Activated T-helper 1 cell treated with anti-CD3 and anti-CD28 coated beads, Interleukin-12 subunit alpha, Interleukin-12 subunit beta, Interleukin-2, Interleukin-4 antibody, amounts not matched to agents 30 ng/mL and 10 ng/mL and 1 ng/mL, durations not matched to agents 14 hours and 24 hours and 36 hours (primary cell): Measurements from ENCODE around the gene ENTPD8. TPM values are rescaled to one million over a fixed set of nuclear protein-coding genes. Genes with fewer than 3 reads are reported as not detected.
A peak's percentile ranks its signal among the peaks of the same experiment; 100 is the strongest.

Experiments
- DNase-seq: peaks from one replicate; pipeline ENCODE4 v3.0.0; 2021; ENCODE audit warnings: low spot score
- H3K27ac Mint-ChIP-seq: one replicate; pipeline ENCODE4 v1.8.0; 2021; ENCODE audit warnings: mild to moderate bottlenecking, mixed read lengths
- H3K27me3 Mint-ChIP-seq: one replicate; pipeline ENCODE4 v1.8.0; 2022; ENCODE audit warnings: mild to moderate bottlenecking, moderate library complexity, mixed read lengths; ENCODE audit not compliant: insufficient read depth
- H3K36me3 Mint-ChIP-seq: one replicate; pipeline ENCODE4 v1.8.0; 2021; ENCODE audit warnings: low read depth, mixed read lengths
- H3K4me1 Mint-ChIP-seq: one replicate; pipeline ENCODE4 v1.8.0; 2021; ENCODE audit warnings: low read depth, mixed read lengths
- H3K4me3 Mint-ChIP-seq: one replicate; pipeline ENCODE4 v1.8.0; 2021; ENCODE audit warnings: mild to moderate bottlenecking, moderate library complexity, mixed read lengths
- H3K9me3 Mint-ChIP-seq: one replicate; pipeline ENCODE4 v1.8.0; 2021; ENCODE audit warnings: mixed read lengths
- intact Hi-C: fragments of 100-400 bp; cut with micrococcal nuclease; formaldehyde crosslinking; loops from one replicate; pipeline ENCODE4 v1.15.1; 2024
- total RNA-seq: library from RNA; stranded (reverse); gene quantifications from 2 replicates; pipeline ENCODE4 v1.2.3, GENCODE V29; 2022

Gene ENTPD8
- total RNA-seq, 1 donor from 2014 or later: not detected

DNA sequence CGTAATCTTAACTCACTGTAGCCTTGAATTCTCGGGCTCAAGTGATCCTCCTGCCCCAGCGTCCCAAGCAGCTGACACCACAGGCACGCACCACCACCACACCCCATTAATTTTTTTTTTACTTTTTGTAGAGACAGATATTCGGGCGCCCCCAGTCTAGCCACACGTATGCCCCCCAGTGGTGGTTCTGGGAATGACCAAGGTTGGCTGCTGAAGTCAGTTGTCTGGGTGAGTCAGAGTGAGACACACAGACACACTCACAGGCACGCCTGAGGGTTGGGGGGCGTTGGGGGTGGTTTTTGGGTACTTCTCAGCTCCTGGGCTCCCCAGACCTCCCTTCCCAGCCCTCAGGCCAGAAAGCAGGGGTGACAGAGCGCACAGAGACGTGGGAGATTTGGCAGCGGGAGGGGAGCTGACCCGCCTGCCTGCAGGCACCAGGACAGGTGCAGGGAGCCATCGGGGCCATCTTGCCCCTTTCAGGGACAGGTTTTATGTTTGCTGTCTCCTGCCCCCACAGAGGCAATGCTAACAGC lies 4.2 kb upstream of the ENTPD8 start:
- H3K36me3 Mint-ChIP-seq: peaks cover 3% of the 10 kb centered on the region
- H3K4me3 Mint-ChIP-seq: no peak overlapping the region
- H3K27ac Mint-ChIP-seq: peak overlapping the region; percentile 58
- peaks cover 13% of the 10 kb centered on the region for H3K4me1 Mint-ChIP-seq
- peaks cover 18% of the 10 kb centered on the region for H3K27me3 Mint-ChIP-seq
- intact Hi-C loops: loop anchor here (1.0 kb wide), 2 partner anchors 22 to 151 kb away; partner anchors contain the start of genes EXD3 and NOXA1
- H3K9me3 Mint-ChIP-seq: no peaks in the 10 kb centered on the region
- peak; percentile 78 for DNase-seq

DNA sequence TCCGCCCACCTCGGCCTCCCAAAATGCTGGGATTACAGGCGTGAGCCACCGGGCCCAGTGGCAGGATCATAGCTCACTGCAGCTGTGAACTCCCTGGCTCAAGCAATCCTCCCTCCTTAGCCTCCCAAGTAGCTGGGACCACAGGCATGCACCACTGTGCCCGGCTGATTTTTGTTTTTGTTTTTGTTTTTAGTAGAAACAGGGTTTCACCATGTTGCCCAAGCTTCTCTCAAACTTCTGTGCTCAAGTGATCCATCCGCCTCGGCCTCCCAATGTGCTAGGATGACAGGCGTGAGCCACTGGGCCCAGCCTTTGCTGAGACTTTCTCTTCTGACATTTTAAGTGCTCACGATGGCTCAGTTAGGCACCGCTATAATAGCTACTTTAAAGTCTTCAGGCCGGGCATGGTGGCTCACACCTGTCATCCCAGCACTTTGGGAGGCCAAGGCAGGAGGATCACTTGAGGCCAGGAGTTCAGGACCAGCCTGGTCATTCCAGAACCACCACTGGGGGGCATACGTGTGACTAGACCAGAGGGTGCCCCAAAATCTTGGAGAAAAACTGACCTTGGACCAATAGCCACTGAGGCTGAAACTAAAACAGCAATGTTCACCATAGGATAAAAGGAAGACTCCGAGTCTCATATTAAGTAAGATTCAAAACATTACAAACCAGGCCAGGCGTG lies 3.1 kb upstream of the ENTPD8 start:
- no peaks in the 10 kb centered on the region for H3K9me3 Mint-ChIP-seq
- H3K36me3 Mint-ChIP-seq: peaks cover 3% of the 10 kb centered on the region
- H3K4me1 Mint-ChIP-seq: peaks cover 13% of the 10 kb centered on the region
- H3K27ac Mint-ChIP-seq: no peak overlapping the region
- H3K27me3 Mint-ChIP-seq: peaks cover 18% of the 10 kb centered on the region
- DNase-seq: no peak
- no peak overlapping the region for H3K4me3 Mint-ChIP-seq
- intact Hi-C loops: no loop called here

- no peak overlapping the region for H3K27ac Mint-ChIP-seq
- H3K4me1 Mint-ChIP-seq: peaks cover 13% of the 10 kb centered on the region
- H3K36me3 Mint-ChIP-seq: peaks cover 1% of the 10 kb centered on the region
- DNase-seq: no peak
- no peaks in the 10 kb centered on the region for H3K9me3 Mint-ChIP-seq
- intact Hi-C loops: loop anchor here (1.0 kb wide), 1 partner anchor 19 kb away; the partner anchor contains the start of genes EXD3 and NOXA1
- H3K4me3 Mint-ChIP-seq: peak overlapping the region; percentile 77
- peaks cover 18% of the 10 kb centered on the region for H3K27me3 Mint-ChIP-seq
Observed at GRCh38 chr9:137441935-137442321, 771 bp upstream of the ENTPD8 start.

- no peaks in the 10 kb centered on the region for H3K9me3 Mint-ChIP-seq
- DNase-seq: no peak
- no peak overlapping the region for H3K27ac Mint-ChIP-seq
- intact Hi-C loops: no loop called here
- H3K36me3 Mint-ChIP-seq: no peaks in the 10 kb centered on the region
- no peak overlapping the region for H3K4me3 Mint-ChIP-seq
- H3K4me1 Mint-ChIP-seq: peaks cover 5% of the 10 kb centered on the region
- peaks cover 15% of the 10 kb centered on the region for H3K27me3 Mint-ChIP-seq
Observed at GRCh38 chr9:137439158-137439714, 1.9 kb downstream of the ENTPD8 start.

- no peak for DNase-seq
- H3K27ac Mint-ChIP-seq: no peak overlapping the region
- H3K36me3 Mint-ChIP-seq: no peaks in the 10 kb centered on the region
- H3K9me3 Mint-ChIP-seq: no peaks in the 10 kb centered on the region
- intact Hi-C loops: no loop called here
- peaks cover 5% of the 10 kb centered on the region for H3K4me1 Mint-ChIP-seq
- peaks cover 13% of the 10 kb centered on the region for H3K27me3 Mint-ChIP-seq
- no peak overlapping the region for H3K4me3 Mint-ChIP-seq
Observed at GRCh38 chr9:137438591-137439157, 2.5 kb downstream of the ENTPD8 start.

DNA sequence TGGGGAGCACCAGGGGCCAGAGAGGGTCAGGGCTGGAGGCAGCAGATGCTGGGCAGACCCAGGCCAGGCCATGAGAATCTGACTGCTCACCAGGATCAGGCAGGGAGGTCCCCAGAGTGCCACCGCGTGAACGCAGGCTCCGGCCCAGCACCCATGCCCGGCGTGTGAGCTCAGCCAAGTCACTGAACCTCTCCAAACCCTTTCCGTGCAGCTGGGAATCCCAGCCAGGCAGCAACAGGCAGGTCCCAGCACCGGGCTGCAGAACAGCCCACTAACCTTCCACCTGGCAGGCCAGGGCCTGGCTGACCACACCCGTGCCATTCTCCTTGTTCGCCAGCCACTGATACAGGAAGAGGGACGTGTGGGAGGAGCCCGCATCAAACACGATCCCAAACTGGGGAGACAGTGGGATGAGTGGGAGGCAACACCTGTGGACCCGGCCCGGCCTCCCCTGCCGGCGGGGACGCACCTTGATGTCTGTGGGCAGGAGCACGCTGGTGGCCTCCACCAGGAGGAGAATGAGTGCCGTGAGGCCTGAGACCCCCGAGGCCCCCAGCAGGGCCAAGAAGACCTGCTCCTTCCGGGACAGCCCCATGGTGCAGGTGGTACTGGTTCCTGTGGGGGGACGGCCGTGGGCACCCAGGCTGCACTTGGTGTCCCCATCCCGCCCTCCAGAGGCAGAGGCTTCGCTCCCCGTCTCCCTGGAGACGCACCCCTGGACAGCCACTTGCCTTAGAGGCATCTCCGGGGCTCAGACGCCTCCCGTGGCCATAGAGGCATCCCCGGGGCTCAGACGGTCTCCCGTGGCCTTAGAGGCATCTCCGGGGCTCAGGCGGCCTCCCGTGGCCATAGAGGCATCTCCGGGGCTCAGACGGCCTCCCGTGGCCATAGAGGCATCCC lies 3.2 kb downstream of the ENTPD8 start:
- Mint-ChIP-seq H3K4me1 (peaks cover 5% of the 10 kb centered on the region), H3K36me3 (no peaks in the 10 kb centered on the region), H3K27ac (no peak overlapping the region), H3K4me3 (no peak overlapping the region), H3K9me3 (no peaks in the 10 kb centered on the region), H3K27me3 (peaks cover 9% of the 10 kb centered on the region)
- DNase-seq: no peak
- intact Hi-C loops: no loop called here

- Mint-ChIP-seq H3K9me3 (no peaks in the 10 kb centered on the region), H3K27me3 (peaks cover 2% of the 10 kb centered on the region), H3K36me3 (no peaks in the 10 kb centered on the region), H3K27ac (no peak overlapping the region), H3K4me1 (peaks cover 3% of the 10 kb centered on the region), H3K4me3 (no peak overlapping the region)
- DNase-seq: no peak
- intact Hi-C loops: no loop called here
Observed at GRCh38 chr9:137436761-137437600, 4.2 kb downstream of the ENTPD8 start.

DNA sequence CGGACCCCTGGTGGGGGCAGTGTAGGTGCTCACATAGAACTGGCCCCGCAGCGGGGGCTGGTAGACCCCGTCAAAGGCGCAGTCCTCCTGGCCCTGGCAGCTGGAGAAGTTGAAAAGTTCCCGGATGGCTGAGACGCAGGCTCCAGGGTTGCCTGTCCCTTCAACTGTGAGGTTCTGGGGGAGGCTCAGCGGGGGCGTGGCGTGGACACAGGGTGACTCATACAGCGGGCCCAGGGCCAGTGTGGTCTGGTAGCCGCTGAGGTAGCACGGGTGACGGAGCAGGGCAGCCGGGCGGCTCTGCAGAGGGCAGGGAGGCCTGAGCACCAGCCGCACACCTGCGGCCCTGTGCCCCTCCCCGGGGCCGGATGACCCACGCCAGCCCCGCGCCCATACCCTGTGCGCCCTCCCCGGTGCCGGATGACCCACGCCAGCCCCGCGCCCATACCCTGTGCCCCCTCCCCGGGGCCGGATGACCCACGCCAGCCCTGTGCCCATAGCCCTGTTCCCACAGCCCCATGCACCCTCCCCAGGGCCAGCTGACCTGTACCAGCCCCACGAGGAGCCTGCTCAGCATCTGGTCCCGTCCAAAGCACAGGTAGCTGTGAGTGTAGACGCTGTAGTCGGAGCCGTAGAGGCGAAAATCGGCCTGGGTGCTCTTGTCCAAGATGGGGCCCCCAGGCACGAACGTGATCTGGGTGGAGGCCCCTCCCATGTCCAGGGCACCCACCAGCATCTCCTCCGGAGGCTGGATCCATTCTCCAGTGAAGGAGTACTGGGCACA lies 5.0 kb downstream of the ENTPD8 start:
- no peak overlapping the region for H3K4me3 Mint-ChIP-seq
- no peaks in the 10 kb centered on the region for H3K9me3 Mint-ChIP-seq
- no peak for DNase-seq
- intact Hi-C loops: no loop called here
- H3K27ac Mint-ChIP-seq: no peak overlapping the region
- no peaks in the 10 kb centered on the region for H3K27me3 Mint-ChIP-seq
- no peaks in the 10 kb centered on the region for H3K4me1 Mint-ChIP-seq
- no peaks in the 10 kb centered on the region for H3K36me3 Mint-ChIP-seq

GRCh38 chr9:137435381-137435891 lies 5.7 kb downstream of the ENTPD8 start:
- no peak overlapping the region for H3K4me3 Mint-ChIP-seq
- no peaks in the 10 kb centered on the region for H3K27me3 Mint-ChIP-seq
- no peak for DNase-seq
- no peaks in the 10 kb centered on the region for H3K36me3 Mint-ChIP-seq
- no peaks in the 10 kb centered on the region for H3K4me1 Mint-ChIP-seq
- H3K27ac Mint-ChIP-seq: no peak overlapping the region
- H3K9me3 Mint-ChIP-seq: no peaks in the 10 kb centered on the region
- intact Hi-C loops: no loop called here

DNA sequence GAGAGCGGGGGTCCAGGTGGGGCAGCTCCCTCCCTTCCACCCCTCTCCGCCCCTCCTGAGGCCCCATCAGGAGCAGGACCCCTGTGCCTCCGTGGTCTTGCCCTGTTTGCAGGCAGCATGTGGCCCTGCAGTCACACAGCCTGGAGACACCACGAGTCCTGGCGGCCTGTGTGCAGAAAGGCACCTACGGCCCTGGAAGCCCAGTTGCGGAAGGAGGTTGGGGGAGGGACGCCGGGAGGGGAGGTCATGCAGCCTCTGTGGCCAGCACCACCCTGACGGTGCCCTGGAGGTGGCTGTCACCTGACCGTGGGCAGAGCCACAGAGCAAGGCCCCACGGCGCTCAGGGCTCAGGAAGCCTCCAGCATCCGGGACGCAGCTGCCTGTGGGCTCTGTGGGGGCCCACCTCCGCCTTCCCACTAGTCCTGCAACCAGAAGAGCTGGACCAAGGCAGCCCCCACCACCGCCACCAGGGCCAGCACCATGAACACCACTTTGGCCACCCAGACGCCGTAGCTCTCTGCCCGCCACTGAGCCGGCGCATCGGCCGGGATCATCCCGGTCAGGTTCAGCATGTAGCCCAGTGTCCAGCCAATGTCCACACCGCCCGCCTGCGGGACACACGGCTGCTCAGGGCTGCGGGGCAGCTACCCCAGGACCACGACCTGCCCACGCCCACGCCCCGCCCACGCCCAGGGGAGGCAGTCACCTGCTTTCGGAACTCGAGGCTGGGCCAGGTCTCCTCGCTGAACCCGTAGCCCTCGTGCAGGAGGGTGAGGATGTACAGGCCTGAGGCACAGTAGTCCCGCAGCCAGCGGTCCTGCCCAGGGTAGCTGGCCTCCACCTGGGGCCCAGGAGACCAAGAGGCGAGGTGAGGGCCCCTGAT lies 6.4 kb downstream of the ENTPD8 start:
- Mint-ChIP-seq H3K27ac (no peak overlapping the region), H3K36me3 (no peaks in the 10 kb centered on the region), H3K27me3 (no peaks in the 10 kb centered on the region), H3K4me3 (no peak overlapping the region), H3K9me3 (no peaks in the 10 kb centered on the region), H3K4me1 (no peaks in the 10 kb centered on the region)
- intact Hi-C loops: no loop called here
- DNase-seq: no peak
